GM18499 (cell line): ENCODE measurements around the gene SHC3.

Experiments used
- ATAC-seq: cut with Tn5 transposase; IDR thresholded peaks from one replicate; pipeline ENCODE4 v1.9.1; 2021; ENCODE audit warnings: moderate number of reproducible peaks; ENCODE audit not compliant: insufficient read depth, unreplicated experiment

Gene SHC3

GRCh38 chr9:89008744-89009545 is 169.7 kb downstream of the SHC3 start:
- no peak for ATAC-seq

DNA sequence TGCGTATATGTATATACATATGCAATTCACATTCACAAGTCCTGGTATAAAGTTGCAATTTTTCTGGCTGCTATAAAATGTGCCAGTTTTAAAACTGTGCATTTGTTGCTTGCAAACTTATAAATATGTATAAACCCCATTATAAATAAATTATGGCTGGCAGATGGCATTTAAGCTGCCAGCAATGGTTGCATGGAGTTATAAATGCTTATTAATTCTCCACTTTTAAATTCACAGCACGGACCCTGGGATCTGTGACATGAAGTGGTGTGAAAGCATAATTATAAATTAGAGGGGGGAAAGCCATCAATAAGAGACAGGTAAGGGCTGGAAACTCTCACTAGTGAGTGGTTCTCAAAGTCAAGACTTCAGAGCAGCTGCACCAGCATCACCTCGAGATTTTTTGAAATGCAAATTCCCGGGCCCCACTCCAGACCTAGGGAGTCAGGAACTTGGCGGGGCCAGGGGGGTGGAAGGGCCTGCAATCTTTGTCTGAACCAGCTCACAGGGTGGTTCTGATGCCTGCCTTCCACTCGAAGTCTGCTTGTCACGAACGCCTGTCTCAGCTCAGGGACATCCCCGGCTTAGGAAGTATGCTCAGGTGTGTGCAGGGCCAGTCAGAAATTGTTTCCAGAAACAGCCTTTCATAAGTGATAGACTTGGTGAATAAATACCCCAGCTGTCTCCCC is 170.4 kb downstream of the SHC3 start:
- ATAC-seq = no peak

DNA sequence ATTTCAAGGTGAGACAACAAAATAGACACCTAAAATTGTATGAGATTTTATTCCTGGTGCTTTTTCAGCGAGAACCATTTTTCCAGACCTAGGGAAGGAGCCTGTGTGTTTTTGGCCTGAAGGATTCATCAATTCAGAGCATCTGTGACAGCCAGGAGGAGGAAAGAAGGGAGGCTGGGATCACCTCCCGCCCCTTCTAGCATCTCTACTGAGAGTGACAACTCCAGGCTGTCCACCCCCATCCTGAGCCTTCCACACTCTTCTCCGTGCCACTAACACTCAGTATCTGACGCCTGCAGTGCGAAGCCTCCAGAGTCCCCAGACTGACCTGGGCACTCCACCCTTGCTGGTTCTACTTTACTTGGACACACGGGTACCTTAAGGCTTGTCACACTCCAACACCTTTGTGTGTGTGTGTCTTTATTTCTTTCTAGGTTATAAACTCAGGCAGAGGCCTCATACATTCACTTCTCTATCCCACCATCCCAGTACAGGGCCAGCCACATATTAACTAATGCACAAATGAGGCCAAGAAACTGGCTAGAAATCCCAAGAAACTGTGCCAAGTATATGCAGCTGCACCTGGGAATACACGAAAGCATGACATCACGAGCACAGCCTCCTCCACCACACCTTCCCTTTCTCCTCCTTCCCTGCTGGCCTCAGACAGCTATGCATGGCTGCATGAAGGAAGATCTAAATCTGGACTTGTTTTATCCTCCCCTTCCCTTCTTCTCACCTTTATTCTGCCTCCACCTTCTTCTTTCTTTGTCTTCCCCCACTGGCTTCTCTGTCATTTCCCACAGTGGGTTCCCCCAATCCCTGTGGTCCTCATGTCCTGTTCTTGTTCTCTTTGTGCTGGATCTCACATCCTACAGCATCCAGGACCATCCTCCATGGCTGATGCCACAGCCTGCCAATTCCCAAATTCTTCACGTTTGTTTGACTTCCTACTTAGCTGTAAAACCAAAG is 171.3 kb downstream of the SHC3 start:
- ATAC-seq = no peak

DNA sequence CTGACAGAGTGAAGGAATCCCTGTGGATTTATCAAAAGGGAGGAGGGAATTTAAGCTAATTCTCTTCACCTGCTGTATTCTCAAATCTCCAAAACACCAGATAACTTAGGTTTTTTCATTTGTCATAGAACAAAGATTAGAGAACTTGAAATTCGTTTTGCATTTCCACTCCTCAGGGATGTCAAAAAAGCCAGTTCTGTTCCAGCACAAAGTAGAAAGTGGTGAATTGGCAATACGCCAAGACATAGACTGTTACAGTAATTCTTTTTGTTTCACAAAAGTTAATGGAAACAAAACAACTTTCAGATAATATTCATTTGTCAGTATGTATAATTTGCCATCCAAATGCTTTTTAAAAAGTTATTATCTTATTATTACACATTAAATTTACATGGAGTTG is 172.4 kb downstream of the SHC3 start:
- ATAC-seq = no peak

- ATAC-seq = no peak
Measured at GRCh38 chr9:89005323-89005722, 173.3 kb downstream of the SHC3 start.

- no peak for ATAC-seq
Measured at GRCh38 chr9:89002987-89003386, 175.6 kb downstream of the SHC3 start.

GRCh38 chr9:89001917-89002540 is 176.6 kb downstream of the SHC3 start:
- no peak for ATAC-seq

- ATAC-seq = no peak
Measured at GRCh38 chr9:89000973-89001916, 177.4 kb downstream of the SHC3 start.

DNA sequence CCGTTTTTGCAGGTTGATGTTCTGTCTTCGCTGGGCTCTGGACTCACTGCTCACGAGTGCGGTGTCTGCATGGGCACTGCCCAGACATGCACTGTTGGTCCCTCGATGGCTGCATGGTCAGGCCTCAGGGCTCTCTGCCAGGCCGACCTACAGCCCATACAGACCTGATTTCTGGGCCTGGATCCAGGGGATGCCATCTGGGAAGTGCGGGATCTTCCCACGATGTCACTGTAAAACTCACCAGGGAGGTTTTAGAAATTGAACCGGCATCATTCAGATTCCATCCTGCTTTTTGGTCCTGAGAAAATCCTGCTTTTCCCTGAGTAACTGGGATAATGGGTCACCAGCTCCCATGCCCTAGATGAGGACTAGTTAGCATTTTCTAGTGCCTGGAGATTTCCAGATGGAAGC is 178.2 kb downstream of the SHC3 start:
- ATAC-seq = no peak

- no peak for ATAC-seq
Measured at GRCh38 chr9:88998911-88999310, 179.7 kb downstream of the SHC3 start.

- no peak for ATAC-seq
Measured at GRCh38 chr9:88998503-88998902, 180.1 kb downstream of the SHC3 start.

DNA sequence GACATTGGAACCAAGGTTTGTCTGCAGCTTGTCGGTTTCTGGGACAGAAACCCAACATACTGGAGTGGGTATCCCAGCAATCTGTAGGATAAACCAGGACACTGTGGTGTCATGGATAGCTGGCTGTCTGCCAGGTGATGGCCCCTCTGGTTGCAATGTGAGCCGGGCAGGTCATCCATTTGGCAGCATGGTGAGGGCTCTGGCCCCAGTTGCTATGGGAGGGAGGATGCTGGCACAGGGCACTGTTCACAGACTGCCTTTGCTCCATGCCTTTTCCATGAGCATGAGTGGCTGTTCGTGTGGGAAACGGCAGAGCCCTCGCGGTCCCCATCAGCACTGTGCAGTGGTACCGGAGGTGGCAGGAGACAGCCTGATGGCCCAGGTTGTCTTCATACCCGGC is 181.0 kb downstream of the SHC3 start:
- ATAC-seq = no peak

DNA sequence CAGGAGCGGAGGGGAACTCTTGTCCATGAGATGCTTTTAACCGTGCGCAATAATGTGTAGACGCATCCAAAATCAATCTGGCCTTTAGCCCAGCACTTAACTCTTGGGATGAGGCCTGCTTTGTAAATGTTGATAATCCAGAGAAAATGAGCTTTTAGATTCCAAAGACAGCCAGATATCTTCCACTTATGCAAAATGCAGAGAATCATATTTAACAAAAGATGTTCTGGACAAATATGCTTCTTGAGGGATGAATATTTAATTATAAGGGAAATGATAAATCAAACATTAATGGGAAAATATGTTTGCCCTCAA is 181.7 kb downstream of the SHC3 start:
- ATAC-seq = no peak

DNA sequence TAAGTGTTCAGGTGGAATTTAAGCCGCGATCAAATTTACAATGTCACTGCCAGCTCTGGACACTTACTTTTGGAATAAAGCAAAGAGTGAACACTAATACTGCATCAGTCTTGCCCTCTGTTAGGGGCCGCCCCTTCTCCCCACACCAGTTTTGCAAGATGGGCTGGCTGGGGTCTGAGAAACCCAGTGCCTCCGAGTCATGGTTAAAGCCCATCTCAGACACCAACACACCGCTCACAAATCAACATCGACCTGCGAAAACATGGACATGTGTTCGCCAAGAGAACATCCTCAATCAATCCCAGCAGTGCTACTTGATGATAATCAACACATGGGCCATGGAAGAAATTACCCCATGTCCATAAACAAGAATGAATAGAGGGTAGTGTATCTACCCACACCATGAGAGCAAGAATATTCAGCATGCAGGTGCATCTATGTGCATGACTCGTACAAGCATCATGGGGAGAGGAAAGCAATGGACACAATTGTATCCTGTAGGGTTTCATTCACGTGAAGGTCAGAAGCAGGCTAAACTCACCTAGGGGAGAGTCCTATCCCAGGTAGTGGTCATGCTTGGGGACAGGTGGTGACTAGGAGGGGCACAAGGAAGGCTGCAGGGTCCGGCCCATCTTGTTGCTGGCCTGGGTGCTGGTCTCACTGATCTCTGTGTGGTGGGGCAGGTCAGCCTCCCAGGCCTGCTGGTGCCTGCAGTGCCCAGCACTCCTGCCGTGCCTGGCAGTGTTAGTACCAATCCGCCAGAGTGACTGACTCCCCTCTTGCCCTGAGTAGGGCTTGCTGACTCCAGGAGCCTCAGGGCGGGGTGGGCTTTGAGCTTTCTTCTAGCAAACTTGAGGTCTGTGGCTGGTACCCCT is 182.3 kb downstream of the SHC3 start:
- ATAC-seq = no peak

DNA sequence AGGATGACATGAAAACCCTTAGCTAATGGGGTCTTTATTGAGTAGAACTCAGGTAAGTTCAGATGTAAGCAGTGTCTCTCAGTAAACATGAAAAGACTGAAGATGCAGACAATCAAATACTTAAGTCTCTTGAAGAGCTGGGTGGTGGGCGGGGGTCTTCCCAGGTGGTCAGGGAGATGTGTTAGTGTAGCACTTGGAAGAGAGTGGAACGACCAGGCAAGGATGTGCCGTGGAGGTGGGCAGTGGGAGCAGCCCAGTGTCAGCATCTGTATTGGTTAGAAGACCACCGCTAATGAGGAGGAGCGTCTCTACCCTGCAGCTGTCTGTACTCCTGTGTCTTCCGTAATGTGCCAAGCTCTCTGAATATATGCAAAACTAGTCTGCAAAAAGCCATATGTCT is 183.0 kb downstream of the SHC3 start:
- ATAC-seq = no peak

GRCh38 chr9:88995200-88995577 is 183.4 kb downstream of the SHC3 start:
- no peak for ATAC-seq

DNA sequence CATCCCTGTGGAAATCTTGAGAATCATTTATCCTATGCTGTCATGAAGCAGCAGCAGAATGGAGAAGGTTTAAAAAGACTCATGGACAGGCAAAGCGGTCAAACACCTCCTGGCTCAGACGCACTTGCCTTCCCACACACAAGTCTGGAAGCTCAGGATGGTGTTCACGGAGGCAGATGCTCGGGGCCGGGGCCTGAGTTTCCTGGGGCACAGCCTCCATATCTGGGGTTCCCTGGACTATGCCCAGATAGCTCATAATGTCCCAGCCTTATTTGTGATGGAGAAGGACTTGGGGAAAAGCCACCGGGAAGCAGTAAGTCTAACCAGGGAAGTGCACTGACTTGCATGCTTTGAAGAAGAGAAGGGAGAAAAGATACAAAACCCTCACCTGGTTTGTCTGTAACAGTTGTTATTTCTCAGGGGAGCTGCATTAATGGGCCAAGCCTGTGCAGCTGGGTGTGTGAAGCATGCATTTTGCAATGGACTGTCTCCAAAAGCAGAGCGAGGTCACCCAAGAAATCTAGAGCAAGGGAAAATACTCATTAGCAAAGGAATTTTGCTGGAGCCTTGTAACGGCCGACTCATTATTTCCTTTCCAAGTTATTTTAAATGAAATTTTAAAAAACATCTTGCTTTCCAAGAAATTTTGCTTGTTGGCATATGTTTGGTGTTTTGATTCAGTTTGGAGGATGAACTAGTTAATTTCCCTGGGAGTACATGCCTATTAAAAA is 184.0 kb downstream of the SHC3 start:
- ATAC-seq = no peak
